C4-2B (cell line): Measurements from ENCODE around the gene PSMD14.

ENCODE experiments used
- CTCF ChIP-seq: fragments of 450-650 bp; conservative IDR thresholded peaks from 2 replicates; pipeline ENCODE4 v1.5.1; 2017; ENCODE audit warnings: mild to moderate bottlenecking
- ZFX ChIP-seq: fragments of 450-650 bp; IDR thresholded peaks from 2 replicates; pipeline ENCODE4 v1.6.1; 2017

GRCh38 chr2:161417438-161418274 lies 109.4 kb downstream of the PSMD14 start:
- no peak for TF ChIP-seq CTCF
- no peak for TF ChIP-seq ZFX
